ENCODE data around the gene SIGLEC11. TPM values are rescaled to one million over a fixed set of nuclear protein-coding genes. Genes with fewer than 3 reads are reported as not detected.

SIGLEC11 gene
- total RNA-seq, 1 donor from 2014 or later: not detected

DNA sequence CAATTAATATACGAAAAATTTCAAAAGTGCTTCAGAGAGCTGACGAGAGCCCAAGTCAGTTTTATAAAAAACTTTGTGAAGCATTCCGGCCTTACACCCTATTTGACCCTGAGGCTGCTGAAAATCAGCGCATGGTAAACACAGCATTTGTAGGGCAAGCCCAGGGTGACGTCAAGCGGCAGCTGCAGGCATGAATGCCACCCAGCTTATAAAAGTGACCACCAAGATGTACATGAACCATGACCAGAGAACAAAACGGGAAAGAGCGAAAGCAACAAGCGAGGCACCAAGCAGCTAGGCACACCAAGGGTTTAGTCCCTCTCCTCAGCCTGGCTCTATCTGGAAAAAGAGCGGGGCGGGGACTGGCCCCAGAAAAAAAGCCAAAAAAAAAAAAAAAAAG is 6.0 kb downstream of the SIGLEC11 start:
- H3K4me3 Mint-ChIP-seq (ENCODE audit: unreplicated experiment): no peak overlapping the region
- no peak overlapping the region for H3K27ac Mint-ChIP-seq (ENCODE audit: unreplicated experiment)
- no peaks in the 10 kb centered on the region for H3K36me3 Mint-ChIP-seq (ENCODE audit: low read depth, unreplicated experiment)
- H3K4me1 Mint-ChIP-seq (ENCODE audit: unreplicated experiment): peaks cover 16% of the 10 kb centered on the region
- TF ChIP-seq, protein P1, sequence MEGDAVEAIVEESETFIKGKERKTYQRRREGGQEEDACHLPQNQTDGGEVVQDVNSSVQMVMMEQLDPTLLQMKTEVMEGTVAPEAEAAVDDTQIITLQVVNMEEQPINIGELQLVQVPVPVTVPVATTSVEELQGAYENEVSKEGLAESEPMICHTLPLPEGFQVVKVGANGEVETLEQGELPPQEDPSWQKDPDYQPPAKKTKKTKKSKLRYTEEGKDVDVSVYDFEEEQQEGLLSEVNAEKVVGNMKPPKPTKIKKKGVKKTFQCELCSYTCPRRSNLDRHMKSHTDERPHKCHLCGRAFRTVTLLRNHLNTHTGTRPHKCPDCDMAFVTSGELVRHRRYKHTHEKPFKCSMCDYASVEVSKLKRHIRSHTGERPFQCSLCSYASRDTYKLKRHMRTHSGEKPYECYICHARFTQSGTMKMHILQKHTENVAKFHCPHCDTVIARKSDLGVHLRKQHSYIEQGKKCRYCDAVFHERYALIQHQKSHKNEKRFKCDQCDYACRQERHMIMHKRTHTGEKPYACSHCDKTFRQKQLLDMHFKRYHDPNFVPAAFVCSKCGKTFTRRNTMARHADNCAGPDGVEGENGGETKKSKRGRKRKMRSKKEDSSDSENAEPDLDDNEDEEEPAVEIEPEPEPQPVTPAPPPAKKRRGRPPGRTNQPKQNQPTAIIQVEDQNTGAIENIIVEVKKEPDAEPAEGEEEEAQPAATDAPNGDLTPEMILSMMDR (IDR thresholded peaks at IDR 0.05; ENCODE audit: unreplicated experiment): no peak
- H3K9me3 Mint-ChIP-seq (ENCODE audit: unreplicated experiment): no peaks in the 10 kb centered on the region
- peaks cover 7% of the 10 kb centered on the region for H3K27me3 Mint-ChIP-seq (ENCODE audit: unreplicated experiment)
- no peak for DNase-seq (ENCODE audit: low spot score)

DNA sequence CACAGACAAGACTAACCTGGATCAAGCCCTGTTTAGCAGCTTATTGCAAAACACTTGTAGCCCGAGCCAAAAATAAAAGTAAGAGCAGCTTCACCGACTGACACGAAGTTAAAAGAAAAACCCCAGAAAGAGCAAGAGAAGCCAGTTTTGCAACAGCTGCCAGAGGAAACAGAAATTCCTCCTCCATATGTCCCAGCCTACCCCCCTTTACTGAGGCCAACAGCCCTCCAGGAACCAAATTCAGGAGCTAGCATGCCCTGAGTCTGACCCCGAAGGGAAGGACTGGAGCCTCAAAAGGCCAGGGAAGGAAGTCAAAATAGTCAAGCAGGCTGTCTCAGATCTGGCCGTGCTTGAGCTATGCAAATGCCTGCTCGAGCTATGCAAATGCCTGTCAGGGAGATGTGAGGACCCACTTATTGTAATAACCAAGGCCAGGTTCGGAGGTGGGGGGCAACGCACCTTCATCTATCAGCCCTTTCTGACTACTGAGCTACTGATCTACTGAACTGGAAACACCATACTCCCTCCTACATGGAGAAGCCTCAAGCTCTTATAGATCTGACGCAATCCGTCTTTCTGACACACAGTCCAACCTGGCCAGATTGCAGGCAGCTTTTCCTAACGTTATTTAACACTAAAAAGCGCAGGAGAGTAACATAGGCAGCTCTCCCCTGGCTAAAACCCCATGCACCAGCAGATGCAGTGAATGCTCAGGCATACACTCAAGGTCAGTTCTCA is 6.7 kb downstream of the SIGLEC11 start:
- Mint-ChIP-seq H3K9me3 (ENCODE audit: unreplicated experiment) (no peaks in the 10 kb centered on the region), H3K27ac (ENCODE audit: unreplicated experiment) (no peak overlapping the region), H3K4me1 (ENCODE audit: unreplicated experiment) (peaks cover 16% of the 10 kb centered on the region), H3K4me3 (ENCODE audit: unreplicated experiment) (no peak overlapping the region), H3K27me3 (ENCODE audit: unreplicated experiment) (peaks cover 7% of the 10 kb centered on the region), H3K36me3 (ENCODE audit: low read depth, unreplicated experiment) (no peaks in the 10 kb centered on the region)
- TF ChIP-seq, protein P1 (IDR thresholded peaks at IDR 0.05; ENCODE audit: unreplicated experiment): no peak
- no peak for DNase-seq (ENCODE audit: low spot score)

DNA sequence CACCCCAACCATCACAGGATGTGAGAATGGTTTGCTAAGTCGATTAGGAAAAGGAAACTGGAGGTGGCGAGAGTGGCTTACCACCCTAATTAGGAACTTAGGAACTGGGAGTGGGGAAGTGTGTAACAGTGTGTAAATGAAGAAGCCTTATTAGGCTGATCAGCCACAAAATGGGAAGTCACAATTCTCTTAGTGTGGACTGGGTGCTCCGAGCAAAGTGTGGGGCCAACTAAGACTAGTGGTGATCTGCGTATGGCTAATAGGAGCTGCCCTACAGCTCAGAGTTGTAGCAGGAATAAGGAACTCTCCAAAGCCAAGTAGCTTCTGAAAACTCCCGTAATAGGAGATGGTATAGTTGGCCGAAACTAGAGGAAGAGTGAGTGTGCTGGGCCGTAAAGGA is 7.6 kb downstream of the SIGLEC11 start:
- TF ChIP-seq, protein P1 (IDR thresholded peaks at IDR 0.05; ENCODE audit: unreplicated experiment): no peak
- peaks cover 7% of the 10 kb centered on the region for H3K27me3 Mint-ChIP-seq (ENCODE audit: unreplicated experiment)
- H3K27ac Mint-ChIP-seq (ENCODE audit: unreplicated experiment): no peak overlapping the region
- no peak for DNase-seq (ENCODE audit: low spot score)
- H3K4me3 Mint-ChIP-seq (ENCODE audit: unreplicated experiment): no peak overlapping the region
- no peaks in the 10 kb centered on the region for H3K36me3 Mint-ChIP-seq (ENCODE audit: low read depth, unreplicated experiment)
- peaks cover 16% of the 10 kb centered on the region for H3K4me1 Mint-ChIP-seq (ENCODE audit: unreplicated experiment)
- no peaks in the 10 kb centered on the region for H3K9me3 Mint-ChIP-seq (ENCODE audit: unreplicated experiment)

DNA sequence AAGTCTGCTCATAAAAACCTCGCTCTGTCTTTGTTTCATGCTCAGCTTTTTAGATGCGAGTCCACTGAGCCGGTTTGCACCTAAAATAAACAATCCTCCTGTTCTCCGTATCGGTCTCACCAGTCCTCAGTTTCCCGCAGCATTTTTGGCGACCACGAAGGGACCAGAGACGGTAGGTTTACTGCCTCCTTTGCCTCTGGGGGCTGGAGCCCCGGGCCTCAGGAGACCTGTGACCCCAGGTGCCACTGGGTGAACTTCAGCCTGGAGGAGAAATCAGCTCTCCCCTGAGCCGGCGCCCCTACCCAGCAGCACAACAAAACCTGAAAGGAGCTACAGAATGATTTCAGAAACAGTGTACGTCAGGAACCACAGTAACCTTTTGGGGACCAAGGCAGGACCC is 8.1 kb downstream of the SIGLEC11 start:
- no peak for DNase-seq (ENCODE audit: low spot score)
- H3K27ac Mint-ChIP-seq (ENCODE audit: unreplicated experiment): no peak overlapping the region
- H3K36me3 Mint-ChIP-seq (ENCODE audit: low read depth, unreplicated experiment): no peaks in the 10 kb centered on the region
- TF ChIP-seq, protein P1 (IDR thresholded peaks at IDR 0.05; ENCODE audit: unreplicated experiment): no peak
- H3K4me1 Mint-ChIP-seq (ENCODE audit: unreplicated experiment): peaks cover 16% of the 10 kb centered on the region
- H3K4me3 Mint-ChIP-seq (ENCODE audit: unreplicated experiment): no peak overlapping the region
- peaks cover 5% of the 10 kb centered on the region for H3K27me3 Mint-ChIP-seq (ENCODE audit: unreplicated experiment)
- H3K9me3 Mint-ChIP-seq (ENCODE audit: unreplicated experiment): no peaks in the 10 kb centered on the region

DNA sequence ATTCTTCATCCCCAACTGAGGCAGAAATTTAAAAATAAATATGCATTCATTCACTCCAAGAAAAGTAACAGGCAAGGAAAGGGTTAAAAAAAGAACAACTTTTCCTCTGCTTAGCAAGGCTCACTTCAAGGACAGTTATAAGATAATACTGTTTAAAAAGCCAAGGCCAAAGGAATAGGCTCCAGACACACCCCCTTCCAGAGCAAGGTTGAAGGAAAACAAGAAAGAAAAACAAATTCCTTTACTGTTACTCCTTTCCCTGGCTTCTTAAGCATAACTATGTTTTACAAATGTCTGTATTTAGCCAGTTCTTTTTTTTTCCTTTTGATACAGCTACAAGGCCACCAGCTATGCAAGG is 8.5 kb downstream of the SIGLEC11 start:
- TF ChIP-seq, protein P1 (IDR thresholded peaks at IDR 0.05; ENCODE audit: unreplicated experiment): no peak
- no peak overlapping the region for H3K27ac Mint-ChIP-seq (ENCODE audit: unreplicated experiment)
- DNase-seq (ENCODE audit: low spot score): no peak
- H3K9me3 Mint-ChIP-seq (ENCODE audit: unreplicated experiment): no peaks in the 10 kb centered on the region
- peaks cover 16% of the 10 kb centered on the region for H3K4me1 Mint-ChIP-seq (ENCODE audit: unreplicated experiment)
- peaks cover 5% of the 10 kb centered on the region for H3K27me3 Mint-ChIP-seq (ENCODE audit: unreplicated experiment)
- no peaks in the 10 kb centered on the region for H3K36me3 Mint-ChIP-seq (ENCODE audit: low read depth, unreplicated experiment)
- H3K4me3 Mint-ChIP-seq (ENCODE audit: unreplicated experiment): no peak overlapping the region

Data from endothelial cell (in vitro differentiated cells).